Activated T-cell treated with anti-CD3 and anti-CD28 coated beads for 1 hour (primary cell): Measurements from ENCODE around the gene ZSCAN10.
"Not testable (repeated sequence)": the region's sequence is repeated elsewhere in the genome, so short reads cannot be mapped to it uniquely, and the experiment has no call there.

Experiments
- DNase-seq: peaks from one replicate; pipeline ENCODE4 v3.0.0-alpha.2; 2020; ENCODE audit warnings: low read depth

Gene ZSCAN10

GRCh38 chr16:3098459-3099394 is at the start of gene ZSCAN10:
Gene ZSCAN10 (minus strand): TSS chr16:3099294. CDS start chr16:3092937, 6,357 bp downstream.
- no peak for DNase-seq

DNA sequence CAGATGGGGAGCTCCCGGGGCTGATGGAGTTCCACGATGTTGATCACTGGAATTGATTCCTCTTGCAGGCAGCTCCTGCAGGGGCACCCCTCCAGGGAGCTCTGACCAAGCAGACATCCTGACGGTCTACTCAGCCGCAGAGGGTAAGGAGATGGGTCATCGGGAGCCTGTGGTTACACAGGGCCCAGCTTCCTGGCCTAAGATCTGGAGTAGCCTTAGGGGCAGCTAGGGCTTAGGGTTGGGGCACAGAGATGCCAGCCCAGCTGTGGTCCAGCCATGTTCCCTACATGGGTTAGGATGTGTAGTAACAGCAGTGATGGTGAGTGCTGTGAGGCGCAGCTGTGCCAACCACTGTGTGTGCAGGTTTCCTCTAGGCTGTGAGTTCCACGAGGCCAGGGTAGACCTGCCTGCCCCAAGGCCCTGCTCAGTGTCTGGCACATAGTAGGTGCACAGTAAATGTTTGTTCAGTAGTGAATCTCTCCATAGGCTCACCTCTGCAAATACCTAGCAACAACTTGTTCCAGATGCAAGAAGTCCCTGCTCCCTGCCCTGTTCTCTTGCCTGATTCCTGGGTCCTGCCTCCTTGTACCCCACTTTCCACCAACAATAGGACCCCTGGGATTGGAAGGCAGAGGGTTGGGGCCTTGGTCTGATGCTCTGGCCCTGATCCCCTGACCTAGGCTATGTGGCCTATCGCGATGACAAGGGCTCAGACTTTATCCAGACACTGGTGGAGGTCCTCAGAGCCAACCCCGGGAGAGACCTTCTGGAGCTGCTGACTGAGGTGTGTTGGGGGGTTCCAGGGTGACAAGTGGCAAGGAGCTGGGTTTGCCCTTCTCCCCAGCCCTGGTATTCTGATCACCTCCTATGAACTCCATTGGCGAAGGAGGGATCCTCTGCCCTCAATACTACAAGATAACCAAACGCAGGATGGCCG is 49.4 kb upstream of the ZSCAN10 start:
- DNase-seq = no peak

- no peak for DNase-seq
Observed at GRCh38 chr16:3147757-3148104, 48.6 kb upstream of the ZSCAN10 start.

DNA sequence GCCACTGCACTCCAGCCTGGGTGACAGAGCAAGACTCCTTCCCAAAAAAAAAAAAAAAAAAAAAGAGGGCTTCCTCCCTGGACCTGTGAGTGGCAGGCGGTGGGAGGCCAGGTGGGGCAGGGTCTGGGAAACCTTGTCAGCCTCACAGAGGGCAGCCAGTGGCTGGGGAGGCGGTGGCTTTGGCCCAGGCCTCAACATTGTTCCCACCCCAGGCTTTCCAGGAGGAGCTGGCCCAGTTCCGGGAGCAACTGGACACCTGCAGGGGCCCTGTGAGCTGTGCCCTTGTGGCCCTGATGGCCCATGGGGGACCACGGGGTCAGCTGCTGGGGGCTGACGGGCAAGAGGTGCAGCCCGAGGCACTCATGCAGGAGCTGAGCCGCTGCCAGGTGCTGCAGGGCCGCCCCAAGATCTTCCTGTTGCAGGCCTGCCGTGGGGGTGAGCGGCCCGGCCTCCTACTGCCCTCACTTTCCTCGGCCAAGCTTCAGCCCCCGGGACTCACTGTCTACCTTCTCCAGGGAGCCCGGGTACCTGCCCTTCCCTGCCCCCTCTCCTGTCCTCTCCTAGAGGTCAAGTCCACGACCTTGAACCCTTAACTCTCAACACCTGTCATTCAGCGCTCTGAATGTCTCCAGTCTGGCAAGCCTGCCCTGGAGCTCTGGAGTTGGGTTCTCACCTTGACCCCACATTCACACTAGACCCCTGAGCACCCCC is 48.1 kb upstream of the ZSCAN10 start:
- no peak for DNase-seq

- DNase-seq = no peak
Observed at GRCh38 chr16:3145660-3146059, 46.6 kb upstream of the ZSCAN10 start.

DNA sequence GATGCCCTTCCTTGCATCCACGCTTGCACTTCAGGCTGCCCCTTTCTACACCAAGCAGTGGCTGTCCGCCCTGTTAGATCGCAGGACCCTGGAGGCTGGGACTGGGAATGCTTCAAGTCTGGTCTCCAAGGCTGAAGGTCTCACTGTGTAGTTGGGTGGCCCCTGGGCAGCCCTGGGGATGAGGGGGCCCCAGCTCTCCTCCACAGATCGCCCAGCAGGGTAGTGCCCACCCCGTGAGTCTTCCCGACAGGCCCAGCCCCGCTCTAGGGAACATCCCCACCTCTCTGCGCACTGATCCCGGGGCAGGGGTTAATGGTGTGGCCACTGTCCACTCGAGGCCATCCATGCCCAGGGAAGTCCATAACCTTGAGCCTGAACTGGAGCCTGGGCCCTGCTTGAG is 46.1 kb upstream of the ZSCAN10 start:
- DNase-seq = no peak

DNA sequence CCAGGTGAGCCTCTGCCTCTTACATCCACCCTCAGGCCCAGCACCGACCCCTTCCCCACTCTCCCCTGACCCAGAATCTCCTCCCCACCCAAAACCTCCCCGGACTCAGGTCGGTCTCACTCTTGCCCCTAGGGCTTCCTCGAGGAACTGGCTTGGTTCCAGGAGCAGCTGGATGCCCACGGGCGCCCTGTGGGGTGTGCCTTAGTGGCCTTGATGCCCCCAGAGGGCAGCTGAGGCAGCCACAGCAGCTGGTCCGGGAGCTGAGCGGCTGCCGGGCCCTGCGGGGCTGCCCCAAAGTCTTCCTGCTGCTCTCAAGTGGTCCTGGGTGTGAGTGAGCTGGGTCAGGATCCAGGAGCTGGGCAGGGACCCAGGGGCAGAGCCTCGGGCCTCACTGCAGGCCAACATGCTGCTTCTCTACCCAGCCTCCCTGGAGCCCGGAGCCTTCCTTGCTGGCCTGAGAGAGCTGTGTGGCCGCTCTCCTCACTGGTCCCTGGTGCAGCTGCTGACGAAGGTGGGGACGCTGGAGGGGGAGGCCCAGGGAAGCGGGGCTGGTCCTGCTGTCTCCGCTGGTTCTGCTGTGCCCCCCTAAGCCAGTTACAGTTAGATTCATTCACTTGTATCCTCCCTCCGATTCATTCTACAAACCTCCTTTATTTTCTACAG is 45.4 kb upstream of the ZSCAN10 start:
- no peak for DNase-seq

GRCh38 chr16:3143598-3144320 is 44.7 kb upstream of the ZSCAN10 start:
- no peak for DNase-seq

DNA sequence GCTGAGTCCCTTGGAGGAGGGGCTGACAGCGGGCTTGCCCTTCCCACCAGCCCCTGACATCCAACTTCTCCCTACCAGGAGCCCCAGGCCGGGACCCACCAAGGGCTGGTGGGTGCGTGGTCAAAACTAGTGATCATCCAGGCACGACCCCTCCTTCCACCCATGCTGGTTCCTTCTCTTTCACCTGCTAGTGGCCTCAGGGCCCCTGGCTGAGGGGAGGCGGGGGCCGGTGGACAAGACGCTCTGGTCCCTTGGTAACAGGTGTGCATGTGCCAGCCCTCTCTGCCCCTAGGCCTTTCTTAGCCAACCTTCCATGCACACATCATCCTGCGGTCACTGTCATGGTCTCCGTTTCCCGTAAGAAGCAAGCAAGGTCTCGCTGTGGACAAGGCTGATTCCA is 44.1 kb upstream of the ZSCAN10 start:
- DNase-seq = no peak

- no peak for DNase-seq
Observed at GRCh38 chr16:3142770-3143169, 43.7 kb upstream of the ZSCAN10 start.

DNA sequence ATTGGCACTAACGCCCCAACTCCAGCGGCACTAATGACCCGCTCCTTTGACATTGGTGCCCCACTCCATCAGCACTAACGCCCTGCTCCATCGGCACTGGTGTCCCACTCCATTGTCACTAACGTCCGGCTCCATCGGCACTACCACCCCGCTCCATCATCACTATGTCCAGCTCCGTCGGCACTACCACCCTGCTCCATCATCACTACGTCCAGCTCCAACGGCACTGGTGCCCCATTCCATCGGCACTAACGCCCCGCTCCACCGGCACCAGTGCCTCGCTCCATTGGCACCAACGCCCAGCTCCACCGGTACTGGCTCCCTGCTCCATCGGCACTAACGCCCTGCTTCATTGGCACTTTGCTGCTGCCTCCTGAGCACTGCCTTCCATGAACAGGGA is 43.2 kb upstream of the ZSCAN10 start:
- DNase-seq = no peak

- DNase-seq = no peak
Observed at GRCh38 chr16:3141781-3142311, 42.8 kb upstream of the ZSCAN10 start.

DNA sequence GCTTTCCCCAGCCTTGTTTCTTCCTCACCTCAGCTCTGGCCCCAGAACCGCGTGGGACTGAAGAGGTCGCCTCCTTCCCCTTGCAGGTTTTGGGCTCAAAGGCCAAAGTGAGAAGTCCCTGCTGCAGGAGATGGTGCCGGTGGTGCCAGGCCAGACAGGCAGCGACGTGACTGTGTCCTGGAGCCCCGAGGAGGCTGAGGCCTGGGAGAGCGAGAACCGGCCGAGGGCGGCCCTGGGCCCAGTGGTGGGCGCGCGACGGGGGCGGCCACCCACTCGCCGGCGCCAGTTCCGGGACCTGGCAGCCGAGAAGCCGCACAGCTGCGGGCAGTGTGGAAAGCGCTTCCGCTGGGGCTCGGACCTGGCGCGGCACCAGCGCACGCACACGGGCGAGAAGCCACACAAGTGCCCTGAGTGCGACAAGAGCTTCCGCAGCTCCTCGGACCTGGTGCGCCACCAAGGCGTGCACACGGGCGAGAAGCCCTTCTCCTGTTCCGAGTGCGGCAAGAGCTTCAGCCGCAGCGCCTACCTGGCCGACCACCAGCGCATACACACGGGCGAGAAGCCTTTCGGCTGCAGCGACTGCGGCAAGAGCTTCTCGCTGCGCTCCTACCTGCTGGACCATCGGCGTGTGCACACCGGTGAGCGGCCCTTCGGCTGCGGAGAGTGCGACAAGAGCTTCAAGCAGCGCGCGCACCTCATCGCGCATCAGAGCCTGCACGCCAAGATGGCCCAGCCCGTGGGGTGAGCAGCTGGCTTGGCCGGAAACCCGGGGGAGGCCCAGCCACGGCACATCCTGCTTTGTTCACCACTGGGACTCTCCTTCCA is 41.7 kb upstream of the ZSCAN10 start:
- DNase-seq = no peak

GRCh38 chr16:3139561-3139960 is 40.5 kb upstream of the ZSCAN10 start:
- DNase-seq = not testable (repeated sequence)

GRCh38 chr16:3138823-3139426 is 39.8 kb upstream of the ZSCAN10 start:
- no peak for DNase-seq

DNA sequence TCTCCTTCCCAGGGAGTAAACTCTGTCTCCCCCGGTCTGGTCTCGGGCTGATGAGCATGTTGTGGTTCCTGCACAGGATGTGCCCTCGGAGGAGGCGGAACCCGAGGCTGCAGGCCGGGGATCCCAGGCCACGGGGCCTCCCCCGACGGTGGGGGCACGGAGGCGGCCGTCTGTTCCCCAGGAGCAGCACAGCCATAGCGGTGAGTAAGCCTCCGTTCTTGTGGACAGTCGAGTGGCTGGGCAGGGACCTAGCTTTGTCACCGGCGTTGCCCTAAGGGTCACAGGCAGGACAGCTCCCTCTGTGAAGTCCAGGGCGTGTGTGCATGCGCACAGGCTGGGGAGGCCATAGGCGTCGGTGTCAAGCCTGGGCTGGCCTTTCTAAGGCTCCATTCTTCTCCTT is 39.2 kb upstream of the ZSCAN10 start:
- DNase-seq = no peak

- DNase-seq = no peak
Observed at GRCh38 chr16:3137267-3137666, 38.2 kb upstream of the ZSCAN10 start.

DNA sequence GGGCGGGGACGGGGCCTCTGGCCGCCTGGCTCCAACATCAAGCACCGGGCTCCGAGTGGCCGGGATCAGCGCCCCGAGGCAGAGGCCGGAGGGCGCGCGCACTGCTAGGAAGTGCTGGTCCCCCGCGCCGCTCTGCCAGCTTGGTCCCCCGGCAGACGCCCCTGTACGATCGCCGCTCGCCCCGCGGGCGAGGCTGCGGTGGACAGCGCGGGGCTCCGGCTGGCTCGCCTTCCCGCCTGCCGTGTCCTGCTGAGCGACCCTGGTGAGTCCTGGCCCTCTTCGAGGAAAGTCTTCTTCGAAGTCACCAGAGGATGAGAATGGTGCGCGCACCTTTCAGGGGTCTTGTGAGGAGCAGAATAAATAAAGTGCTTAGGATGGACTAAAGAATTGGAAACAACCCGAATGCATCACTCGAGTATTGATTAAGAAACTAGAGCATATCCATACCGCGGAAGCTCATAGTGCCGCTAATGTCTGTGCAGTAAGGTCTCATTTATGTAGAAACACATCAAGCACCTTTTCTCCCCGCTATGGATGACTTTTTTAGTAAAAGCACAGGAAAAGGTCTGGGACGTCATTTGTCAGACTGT is 36.1 kb upstream of the ZSCAN10 start:
- no peak for DNase-seq
